Measurements from ENCODE around the gene MATK.
A peak's percentile ranks its signal among the peaks of the same experiment; 100 is the strongest.
"Not testable (repeated sequence)": the region's sequence is repeated elsewhere in the genome, so short reads cannot be mapped to it uniquely, and the experiment has no call there.

Gene MATK

DNA sequence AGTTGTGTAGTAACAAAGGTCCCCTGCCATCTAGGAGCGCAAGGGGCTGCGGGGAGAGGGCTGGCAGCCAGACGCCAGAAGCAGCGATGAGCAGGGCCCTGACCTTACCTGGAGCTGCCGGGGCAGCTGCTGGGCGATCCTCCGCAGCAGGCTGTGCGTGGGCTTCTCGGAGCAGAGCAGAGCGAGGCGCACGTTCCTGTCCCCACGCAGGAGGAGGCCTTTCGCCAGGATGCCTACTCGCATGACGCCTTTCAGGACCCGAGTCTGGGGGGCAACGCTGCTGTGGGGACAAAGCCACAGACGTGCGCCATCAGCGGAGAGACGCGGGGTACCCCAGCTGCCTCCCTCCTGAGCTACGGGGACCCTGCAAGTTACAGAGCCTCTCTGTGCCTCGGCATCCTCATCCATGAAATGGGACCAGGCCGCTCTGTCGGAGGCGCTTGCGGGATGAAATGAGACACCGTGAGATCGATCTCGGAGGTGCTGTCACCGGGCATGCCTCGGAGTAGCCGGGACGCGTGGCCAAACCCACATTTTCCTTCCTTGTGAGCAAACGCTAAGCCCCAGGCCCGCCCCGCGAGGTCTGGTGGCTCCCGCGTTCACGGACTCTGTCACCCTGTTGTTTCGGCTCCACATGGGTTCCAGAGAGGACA is 30.5 kb upstream of the MATK start:
- no peak for DNase-seq (ENCODE audit: low read depth in 3 of 3)

DNA sequence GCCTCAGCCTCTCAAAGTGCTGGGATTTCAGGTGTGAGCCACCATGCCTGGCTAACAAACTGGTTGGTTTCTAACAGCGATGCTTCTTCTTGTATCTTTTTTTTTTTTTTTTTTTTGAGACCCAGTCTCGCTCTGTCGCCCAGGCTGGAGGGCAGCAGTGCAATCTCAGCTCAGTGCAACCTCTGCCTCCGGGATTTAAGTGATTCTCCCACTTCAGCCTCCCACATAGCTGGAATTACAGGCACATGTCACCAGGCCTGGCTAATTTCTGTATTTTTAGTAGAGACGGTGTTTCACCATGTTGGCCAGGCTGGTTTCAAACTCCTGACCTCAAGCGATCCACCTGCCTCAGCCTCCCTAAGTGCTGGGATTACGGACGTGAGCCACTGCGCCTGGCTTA is 30.0 kb upstream of the MATK start:
- not testable (repeated sequence) for DNase-seq (ENCODE audit: low read depth in 3 of 3)

DNA sequence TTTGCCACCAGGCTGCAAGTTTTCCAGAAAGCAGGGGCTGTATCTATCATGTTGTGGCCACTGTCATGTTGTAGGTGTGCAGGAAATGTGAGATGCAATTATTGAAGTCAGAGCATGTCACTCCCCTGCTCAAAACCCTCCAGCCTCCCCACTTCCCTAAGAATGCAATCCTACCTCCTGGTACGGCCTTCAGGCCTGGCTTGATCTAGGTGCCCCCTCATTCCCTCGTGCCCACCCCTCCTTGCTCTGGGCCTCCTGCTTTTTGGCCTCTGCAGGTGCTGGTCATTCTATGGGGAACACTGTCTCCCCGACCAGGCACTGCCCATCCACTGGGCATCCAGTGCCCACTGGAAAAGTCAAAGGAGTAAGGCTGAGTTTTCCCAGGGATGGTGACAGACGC is 28.5 kb upstream of the MATK start:
- no peak for DNase-seq (ENCODE audit: low read depth in 3 of 3)

DNA sequence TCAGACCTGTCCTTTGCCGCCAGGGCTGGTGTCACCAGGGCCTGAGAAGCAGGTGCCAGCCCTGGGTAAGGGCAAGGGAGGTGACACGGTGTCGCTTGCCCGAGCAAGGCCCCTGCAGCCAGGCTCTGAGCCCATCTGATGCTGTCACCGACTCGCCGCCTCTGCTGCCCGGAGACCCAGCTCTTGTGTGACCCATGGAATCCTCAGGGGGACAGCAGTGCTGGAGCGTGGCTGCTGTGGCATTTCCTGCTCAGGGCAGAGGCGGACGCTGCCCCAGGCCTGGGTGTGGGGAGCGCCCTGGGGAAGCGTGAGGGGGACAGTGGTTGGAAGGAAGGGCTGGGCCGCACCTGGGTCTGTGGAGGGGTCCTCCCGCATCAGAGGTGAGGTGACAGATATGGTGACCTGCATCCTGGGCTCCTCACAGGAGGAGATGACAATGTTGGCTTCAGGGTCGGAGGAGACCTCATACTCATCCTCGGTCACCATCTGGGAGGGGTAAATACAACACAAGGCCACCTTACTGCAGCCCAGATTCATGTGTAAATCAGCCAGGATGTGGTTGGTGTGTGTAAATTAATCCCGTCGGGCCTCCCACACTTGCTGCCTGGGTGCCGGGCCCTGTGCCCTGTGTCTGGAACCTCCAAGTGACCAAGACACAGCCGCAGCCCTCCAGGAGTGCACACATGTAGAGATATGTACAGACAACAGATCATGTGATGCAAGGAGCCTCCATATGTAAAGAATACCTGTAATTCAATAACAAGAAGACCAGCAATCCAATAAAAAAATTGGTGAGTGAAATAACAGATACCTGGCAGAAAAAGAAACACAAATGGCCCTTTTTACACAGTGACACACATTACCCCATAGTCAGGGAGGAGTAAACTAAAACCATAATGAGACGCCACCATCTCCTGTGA is 27.6 kb upstream of the MATK start:
- DNase-seq (ENCODE audit: low read depth in 3 of 3) = no peak

DNA sequence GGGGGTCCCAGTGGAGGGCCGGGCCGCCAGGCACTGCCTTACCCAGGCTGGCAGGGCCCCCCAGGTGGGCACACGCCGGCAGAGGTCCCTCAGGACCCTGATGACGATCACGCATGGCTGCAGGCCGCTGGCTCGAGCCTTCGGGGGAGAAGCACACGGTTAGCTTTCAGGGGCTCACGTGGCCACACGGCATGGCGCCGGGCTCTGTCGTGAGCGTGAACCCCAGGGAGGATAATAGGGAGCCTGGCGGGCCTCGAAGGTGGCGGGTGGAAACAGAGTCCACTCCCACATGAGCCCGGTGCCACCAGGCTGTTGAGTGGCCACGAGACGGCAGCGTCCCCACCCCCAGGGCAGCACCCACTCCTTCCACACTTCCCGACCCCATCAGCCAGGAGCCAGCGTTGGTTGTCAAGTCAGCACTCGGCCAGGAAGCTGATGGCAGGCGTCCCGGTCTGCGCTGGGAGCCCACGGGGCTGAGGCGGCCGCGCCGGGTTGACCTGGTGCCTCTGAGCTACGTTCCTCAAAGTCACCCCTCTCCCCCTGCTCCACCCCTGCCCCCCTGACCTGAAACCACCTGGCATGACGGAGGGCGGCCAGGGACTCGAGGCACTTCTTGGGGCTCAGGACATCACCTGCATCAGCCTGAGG is 24.7 kb upstream of the MATK start:
- DNase-seq (ENCODE audit: low read depth in 3 of 3) = no peak

DNA sequence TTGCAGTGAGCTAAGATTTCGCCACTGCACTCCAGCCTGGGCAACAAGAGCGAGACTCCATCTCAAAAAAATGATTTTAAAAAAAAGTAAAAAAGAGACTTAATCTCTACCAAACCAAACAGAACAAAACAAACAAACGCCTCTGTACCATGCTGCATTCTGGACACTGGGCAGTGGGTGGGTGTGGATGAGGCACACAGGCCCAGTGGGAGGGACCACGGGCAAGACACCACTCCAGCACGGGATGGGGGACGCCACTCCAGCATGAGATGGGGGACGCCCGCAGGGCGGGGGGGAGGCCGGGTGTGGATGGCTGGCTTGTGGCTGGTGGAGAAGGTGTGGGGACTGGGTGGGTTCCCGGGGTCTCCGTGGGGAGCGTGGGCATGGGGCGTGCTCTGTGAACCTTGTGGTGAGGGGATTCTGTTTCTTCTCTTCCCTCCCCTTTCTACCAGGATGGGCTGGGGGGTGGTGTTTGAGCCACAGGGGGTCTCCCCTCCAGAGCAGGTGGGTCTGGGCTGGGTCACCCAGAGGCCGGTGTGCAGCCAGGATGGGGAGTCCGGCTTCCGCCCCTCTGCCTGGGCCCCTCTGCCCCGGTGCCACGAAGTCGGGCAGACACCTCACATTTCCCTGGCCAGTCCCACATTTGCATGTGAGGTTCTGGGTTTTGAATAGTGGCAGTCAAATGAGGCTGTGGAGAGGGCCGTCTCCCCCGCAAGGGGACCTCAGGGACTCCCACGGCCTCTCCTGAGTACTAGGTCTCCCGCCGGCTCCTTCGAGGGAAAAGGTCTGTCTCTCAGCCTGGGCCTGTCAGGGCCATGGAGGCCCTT is 23.9 kb upstream of the MATK start:
- no peak for DNase-seq (ENCODE audit: low read depth in 3 of 3)

DNA sequence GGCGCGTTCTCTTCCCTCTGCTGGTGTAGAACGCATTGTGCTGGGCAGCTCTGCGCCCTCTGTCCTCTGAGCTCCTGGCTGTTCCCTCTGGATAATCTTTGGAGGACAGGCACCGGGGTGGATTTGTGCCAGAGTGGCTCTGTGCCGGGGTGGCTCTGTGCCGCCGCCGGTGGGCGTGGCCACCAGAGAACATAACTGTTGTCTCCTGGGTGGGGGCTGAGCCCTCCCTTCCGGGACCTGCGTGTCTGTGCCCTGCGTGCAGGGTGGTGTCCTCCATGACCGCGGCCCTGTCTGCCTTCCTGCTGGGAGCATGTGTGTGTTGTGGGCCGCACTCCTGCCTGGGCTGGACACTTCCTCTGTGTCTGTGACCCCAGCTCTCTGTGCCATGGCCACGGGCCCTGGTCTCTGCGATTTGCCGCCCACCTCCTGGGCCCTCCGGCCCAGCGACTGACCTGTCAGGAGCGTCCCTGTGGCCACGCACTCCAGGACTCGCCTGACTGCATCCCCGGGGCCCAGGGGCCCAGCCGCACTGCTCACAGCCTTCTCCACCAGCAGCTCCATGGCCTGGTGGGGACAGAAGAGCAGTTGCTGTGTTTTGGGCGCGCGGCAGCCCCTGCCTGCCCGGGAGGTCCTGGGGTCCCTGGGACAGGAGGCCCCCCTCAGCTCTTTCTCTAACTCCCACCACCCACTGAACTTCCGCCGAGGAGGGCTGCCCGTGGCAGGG is 22.4 kb upstream of the MATK start:
- no peak for DNase-seq (ENCODE audit: low read depth in 3 of 3)

DNA sequence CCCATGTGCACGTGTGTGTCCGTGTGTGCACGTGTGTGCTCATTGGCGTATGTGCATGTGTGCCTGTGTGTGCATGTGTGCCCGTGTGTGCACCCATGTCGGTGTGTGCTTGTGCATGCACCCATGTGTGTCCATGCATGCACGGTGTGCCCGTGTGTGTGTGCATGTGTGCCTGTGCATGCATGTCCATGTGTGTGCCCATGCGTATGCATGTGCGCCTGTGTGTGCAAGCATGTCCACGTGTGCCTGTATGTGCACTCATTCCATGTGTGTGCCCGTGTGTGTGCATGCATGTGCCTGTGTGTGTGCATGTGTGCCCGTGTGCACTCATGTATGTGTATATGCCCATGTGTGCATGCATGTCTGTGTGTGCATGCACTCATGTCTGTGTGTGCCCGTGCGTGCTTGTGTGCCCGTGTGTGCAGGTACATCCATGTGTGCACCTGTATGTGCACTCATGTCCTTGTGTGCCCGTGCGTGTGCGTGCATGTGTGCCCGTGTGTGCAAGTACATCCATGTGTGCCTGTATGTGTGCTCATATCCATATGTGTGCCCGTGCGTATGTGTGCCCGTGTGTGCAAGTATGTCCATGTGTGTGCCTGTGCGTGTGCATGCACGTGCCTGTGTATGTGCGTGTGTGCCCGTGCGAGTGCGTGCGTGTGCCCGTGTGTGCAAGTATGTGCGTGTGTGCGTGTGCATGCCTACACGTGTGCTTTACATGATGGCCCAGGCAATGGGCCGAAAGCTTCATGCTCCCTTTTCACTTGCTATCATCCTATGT is 21.6 kb upstream of the MATK start:
- DNase-seq (ENCODE audit: low read depth in 3 of 3) = no peak

DNA sequence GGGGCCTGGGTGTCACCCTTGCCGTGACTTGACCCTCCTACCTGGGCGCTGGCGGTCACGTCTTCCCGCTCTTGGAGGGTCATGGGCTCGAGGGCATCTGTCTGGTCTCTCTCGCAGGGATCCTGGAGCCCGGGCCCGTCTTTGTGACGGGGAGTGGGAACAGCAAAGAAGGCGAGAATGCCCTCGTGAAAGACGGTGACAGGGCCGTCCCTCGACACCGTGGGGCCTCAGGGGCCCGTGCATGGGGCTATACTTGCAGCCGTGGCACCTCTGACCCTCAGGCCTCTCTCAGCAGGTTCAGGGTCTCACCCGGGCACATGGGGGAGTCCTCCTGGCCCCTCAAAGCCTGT is 20.9 kb upstream of the MATK start:
- no peak for DNase-seq (ENCODE audit: low read depth in 3 of 3)

DNA sequence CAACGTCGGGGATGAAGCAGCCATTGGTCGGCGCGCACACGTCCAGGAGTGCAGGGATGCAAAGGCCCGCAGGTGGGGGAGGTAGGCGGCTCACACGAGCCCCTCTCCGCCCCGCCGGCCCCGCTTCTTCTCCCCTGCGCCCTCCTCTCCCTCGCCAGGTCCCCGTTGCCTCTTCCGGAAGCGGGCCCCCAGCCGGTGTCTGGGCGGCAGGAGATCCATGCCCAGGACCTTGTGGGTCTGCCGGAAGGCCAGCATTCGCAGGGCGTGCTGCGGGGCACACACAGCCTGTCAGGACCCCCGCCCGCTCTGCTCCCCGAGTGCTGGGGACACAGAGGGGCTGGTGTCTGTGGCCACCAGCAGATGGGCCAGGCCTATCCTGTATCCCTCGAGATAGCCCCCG is 19.7 kb upstream of the MATK start:
- no peak for DNase-seq (ENCODE audit: low read depth in 3 of 3)

DNA sequence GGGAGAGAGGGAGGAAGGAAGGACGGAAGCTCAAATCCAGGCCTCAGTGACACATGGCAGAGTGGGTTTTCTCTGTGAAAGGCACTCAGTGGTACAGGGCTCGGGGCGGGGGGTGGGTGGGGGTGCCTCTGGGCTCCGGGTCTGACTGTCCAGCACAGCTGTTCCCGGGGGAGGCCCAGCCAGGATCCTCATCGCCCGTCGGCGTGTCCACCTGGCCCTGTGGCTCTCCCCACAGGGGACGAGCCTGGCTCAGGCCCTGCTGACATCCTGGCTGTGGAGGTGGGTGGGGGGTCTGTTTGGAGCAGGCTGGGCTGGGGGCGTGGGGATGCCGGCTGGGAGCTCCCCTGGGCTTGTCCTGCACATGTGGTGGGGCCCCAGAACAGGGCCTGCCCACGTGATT is 18.2 kb upstream of the MATK start:
- no peak for DNase-seq (ENCODE audit: low read depth in 3 of 3)

DNA sequence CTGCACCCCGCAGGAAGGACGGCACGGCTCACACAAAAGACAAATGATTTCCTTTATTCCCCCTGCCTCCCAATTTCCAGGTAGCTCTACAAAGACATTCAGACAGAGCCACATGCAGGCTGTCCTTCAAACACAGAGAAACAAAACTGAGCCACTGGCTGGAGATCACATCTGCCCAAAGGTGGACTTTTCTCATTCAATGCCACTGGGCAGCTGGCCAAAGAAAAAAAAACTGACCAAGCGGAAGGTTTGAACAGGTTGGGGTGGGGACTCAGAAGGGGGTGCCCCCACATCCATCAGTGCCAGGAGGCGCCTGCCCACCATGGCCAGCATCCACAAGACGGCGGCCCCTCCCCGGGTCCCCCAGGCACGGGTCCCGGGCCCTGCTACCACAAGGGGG is 17.8 kb upstream of the MATK start:
- no peak for DNase-seq (ENCODE audit: low read depth in 3 of 3)

DNA sequence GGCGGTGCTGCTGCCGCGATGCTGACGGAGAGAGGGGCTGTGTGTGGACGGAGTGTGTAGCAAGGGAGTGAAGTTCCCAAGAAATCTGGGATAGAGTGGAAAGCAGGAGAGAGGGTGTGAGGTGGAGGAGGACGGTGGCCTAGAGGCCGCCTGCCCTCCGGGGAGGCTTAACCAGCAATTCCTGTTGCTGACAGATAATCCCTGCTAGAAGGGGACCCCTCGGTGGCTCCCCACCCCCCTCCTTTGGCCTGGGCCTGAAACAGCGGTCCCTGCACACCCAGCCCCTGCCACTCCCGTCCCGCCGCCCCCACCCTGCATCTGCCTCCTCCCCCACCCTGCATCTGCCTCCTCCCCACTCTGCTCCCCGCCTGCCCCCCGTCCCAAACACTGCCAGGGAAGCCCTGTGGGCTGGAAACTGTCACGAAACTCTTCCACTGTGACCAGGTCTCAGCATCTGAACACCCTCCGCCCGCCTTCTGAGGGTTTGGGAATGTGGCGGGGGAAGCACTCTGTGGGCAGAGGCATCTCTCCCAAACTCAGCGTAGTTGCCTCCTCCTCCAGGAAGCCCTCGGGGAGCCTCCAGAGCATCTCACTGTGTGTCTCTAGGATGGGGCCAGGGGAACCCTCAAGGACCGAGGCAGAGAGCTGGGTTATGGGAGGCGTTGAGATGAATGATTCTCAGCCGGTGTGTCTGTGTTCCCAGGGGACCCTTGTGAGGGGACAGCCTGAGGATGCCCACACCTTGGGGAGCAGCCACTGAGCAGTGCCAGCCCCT is 17.1 kb upstream of the MATK start:
- no peak for DNase-seq (ENCODE audit: low read depth in 3 of 3)

DNA sequence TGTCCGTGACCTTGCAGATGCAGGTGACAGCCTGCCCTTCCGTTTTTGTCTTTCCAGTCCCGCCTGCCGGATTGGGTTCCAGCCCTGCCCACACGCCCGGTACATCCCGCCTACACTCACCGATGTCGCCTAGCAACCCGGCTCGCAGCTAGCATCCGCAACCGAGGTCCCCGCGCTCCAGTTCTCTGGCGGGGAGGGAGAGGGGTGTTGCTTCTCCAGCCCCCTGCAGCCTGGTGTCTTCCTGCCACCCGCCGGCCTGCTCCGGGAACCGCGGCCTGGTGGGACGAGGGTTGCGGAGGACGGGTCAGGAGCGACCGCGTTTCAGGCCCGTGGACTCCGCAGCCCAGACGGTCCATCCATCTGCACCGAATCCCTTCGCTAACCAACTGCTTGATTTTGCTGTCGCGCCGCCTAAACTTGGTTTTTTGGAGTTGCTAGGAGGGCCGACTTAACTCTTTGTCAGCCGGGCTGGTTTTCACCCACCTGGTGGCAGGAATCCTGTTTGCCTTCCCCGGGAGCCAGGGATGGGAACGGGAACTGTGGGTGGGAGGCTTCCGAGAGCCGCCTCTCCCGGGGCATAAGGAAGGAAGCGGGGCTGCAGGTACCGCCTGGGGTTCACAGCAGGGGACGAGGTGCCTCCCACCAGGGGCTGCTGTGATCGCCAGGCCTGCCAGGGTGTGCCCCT is 15.4 kb upstream of the MATK start:
- peak in 2 of 3 donors; percentile 27 to 54 for DNase-seq (ENCODE audit: low read depth in 3 of 3)

DNA sequence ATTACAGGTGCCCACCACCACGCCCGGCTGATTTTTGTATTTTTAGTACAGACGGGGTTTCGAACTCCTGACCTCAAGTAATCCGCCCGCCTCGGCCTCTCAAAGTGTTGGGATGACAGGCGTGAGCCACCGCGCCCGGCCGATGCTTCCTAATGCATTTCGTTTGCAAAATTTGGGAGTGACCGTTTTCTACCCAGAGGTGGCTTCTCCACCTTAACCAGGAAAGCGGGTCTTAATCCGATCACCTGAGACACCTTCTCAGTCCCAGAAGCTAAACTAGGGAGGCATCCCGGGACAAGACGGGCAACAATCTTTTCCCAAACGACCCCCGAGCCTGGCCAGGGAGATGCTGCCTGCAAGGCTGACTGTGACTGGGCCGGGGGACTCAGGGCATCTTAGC is 14.8 kb upstream of the MATK start:
- no peak for DNase-seq (ENCODE audit: low read depth in 3 of 3)

DNA sequence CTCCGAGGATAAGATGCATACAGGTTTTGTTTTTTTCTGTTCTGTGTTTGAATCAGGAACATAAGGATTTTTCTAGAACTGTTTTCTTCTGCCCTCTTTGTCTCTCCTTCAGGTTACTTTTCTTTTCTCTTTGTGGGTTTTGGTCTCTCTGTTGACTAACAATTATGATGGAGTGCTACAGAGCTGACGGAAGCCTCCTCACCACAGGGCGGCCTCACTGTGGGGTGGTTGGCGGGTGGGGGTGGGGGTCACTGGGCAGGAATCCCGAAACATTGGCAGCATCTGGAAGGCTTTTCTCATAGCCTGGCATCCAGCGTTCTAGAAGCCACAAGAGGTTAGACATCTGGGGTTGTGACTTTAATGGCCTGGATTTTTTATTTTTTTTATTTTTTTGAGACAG is 12.0 kb upstream of the MATK start:
- no peak for DNase-seq (ENCODE audit: low read depth in 3 of 3)

DNA sequence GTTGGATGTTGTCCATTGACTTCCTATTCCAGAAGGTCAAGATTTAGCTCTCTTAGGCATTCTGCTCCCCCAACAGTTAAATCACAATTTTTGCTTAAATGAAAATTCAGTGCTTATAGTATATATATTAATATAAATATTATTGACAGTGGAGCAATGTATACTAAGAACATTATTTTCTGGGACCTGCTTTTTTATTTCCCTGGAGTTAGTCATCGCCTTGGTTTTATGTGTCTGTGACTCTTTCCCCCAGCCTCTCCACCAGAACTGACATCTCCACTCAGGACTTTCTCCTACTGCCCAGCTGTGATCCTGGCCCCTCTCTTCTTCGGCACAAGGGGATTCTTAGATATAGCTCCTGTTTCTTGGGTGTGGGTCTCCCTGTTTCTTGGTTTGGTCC is 10.2 kb upstream of the MATK start:
- no peak for DNase-seq (ENCODE audit: low read depth in 3 of 3)

DNA sequence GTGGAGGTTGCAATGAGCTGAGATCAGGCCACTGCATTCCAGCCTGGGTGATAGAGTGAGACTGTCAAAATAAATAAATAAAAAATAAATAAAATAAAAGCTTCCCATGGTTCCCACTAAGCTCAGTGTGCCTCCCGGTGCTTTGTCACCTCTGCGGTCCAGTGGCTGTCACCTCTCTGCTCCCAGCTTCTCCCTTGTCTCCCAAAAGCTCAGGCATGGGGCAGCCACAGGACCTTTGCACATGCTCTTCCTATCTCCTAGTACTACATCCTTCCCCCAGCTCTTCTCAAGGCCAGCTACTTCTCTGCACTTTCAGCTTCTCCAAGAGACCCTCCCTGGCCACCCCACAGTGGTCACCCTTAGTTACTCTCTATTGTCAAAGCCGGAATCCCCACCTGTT is 7.6 kb upstream of the MATK start:
- DNase-seq (ENCODE audit: low read depth in 3 of 3) = no peak

DNA sequence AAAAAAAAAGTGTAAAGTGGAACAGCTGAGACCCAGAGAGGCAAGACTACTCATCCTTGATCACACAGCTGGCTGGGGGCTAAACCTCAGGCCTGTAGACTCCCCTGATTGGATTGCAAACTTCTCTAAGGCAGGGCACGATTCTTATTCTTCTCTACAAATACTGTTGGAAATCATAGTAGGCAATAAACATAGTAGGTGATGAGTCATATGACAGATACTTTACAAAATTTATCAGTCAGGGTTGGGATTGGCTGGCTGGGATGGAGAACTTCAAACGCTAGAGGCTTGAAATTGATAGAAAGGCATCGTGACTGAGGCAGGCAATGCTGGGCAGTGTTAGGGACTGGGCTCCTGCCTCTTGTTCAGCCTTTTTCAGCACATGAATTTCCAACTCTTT is 5.9 kb upstream of the MATK start:
- DNase-seq (ENCODE audit: low read depth in 3 of 3) = no peak
